A673 (cell line): ENCODE data around the gene ACSL3. TPM values are rescaled to one million over a fixed set of nuclear protein-coding genes. Genes with fewer than 3 reads are reported as not detected.

Experiments used
- BruUV-seq: library from RNA; stranded (reverse); fragments of 400-500 nt; replicated peaks from 2 replicates; lab custom pipeline; 2021; lab: Mats Ljungman, UMichigan
- CTCF ChIA-PET: fragments of 300-600 bp; sonication (Branson Sonifier 250); formaldehyde crosslinking; loops from one replicate; lab custom pipeline; 2022; ENCODE audit warnings: antibody characterized with exemption; lab: Charles Lee
- POLR2A ChIA-PET: fragments of 300-600 bp; sonication (Branson Sonifier 250); formaldehyde crosslinking; loops from one replicate; lab custom pipeline; 2022; ENCODE audit warnings: antibody characterized with exemption; ENCODE audit not compliant: low non-redundant PET; lab: Charles Lee
- DNase-seq: peaks from one replicate; pipeline ENCODE4 v3.0.0-alpha.2; 2015; ENCODE audit warnings: low spot score
- H3K27ac ChIP-seq: fragments of 200-600 bp; sonication (generic); 2 replicates; pipeline ENCODE4 v1.5.1; 2016; ENCODE audit warnings: mixed run types, low read depth, mild to moderate bottlenecking, mixed read lengths, antibody characterized with exemption, low read length; ENCODE audit not compliant: poor library complexity, severe bottlenecking
- H3K27me3 ChIP-seq: fragments of 200-600 bp; sonication (generic); replicated peaks from 2 replicates; pipeline ENCODE4 v1.6.1; 2017; ENCODE audit warnings: mixed run types, low read depth, mild to moderate bottlenecking, mixed read lengths, antibody characterized with exemption, low read length; ENCODE audit not compliant: insufficient read depth, poor library complexity
- H3K36me3 ChIP-seq: fragments of 200-600 bp; sonication (generic); 2 replicates; pipeline ENCODE4 v1.6.1; 2016; ENCODE audit warnings: mixed run types, mild to moderate bottlenecking, mixed read lengths, antibody characterized with exemption, low read length; ENCODE audit not compliant: insufficient read depth, poor library complexity, severe bottlenecking
- H3K4me1 ChIP-seq: fragments of 200-600 bp; sonication (generic); 2 replicates; pipeline ENCODE4 v1.6.1; 2017; ENCODE audit warnings: mixed run types, mild to moderate bottlenecking, mixed read lengths, antibody characterized with exemption, low read length; ENCODE audit not compliant: insufficient read depth, poor library complexity, severe bottlenecking
- H3K4me3 ChIP-seq: fragments of 200-600 bp; sonication (generic); 2 replicates; pipeline ENCODE4 v1.5.1; 2016; ENCODE audit warnings: low read depth, mixed run types, mild to moderate bottlenecking, mixed read lengths, low read length; ENCODE audit not compliant: poor library complexity, severe bottlenecking
- H3K9me3 ChIP-seq: fragments of 200-600 bp; sonication (generic); 2 replicates; pipeline ENCODE4 v1.6.1; 2016; ENCODE audit warnings: mixed run types, low read depth, mild to moderate bottlenecking, mixed read lengths, antibody characterized with exemption, low read length; ENCODE audit not compliant: poor library complexity, severe bottlenecking
- EZH2 ChIP-seq: fragments of 200-600 bp; sonication (generic); IDR thresholded peaks from 2 replicates; pipeline ENCODE4 v1.6.1; 2017; ENCODE audit warnings: borderline replicate concordance, low read depth, mild to moderate bottlenecking, mixed read lengths, antibody characterized with exemption, low read length; ENCODE audit not compliant: poor library complexity, severe bottlenecking
- intact Hi-C: fragments of 100-400 bp; cut with micrococcal nuclease; formaldehyde crosslinking; loops from one replicate; pipeline ENCODE4 v1.10.0; 2022; ENCODE audit not compliant: unreplicated experiment
- total RNA-seq: library from RNA; stranded (reverse); gene quantifications from 2 replicates; pipeline ENCODE4 v1.2.3, GENCODE V29; 2021
- TF ChIP-seq, protein P1 (sequence below): fragments of 300-800, 200-600 bp; sonication (generic); conservative IDR thresholded peaks from 2 replicates; pipeline ENCODE4 v1.5.1; 2017; ENCODE audit warnings: low read depth, mild to moderate bottlenecking, antibody characterized with exemption, low read length, moderate library complexity, mixed read lengths

ACSL3 gene
- total RNA-seq, 1 experiment from 2014 or later = 163 TPM

GRCh38 chr2:222837643-222838056 is 23.2 kb upstream of the ACSL3 start:
- BruUV-seq = no TSS peak
- Histone ChIP-seq H3K27ac (no peak overlapping the region), H3K27me3 (no peaks in the 10 kb centered on the region), H3K9me3 (no peaks in the 10 kb centered on the region), H3K4me3 (no peak overlapping the region), H3K36me3 (no peaks in the 10 kb centered on the region), H3K4me1 (no peaks in the 10 kb centered on the region)
- intact Hi-C loops = no loop called here
- DNase-seq = no peak
- ChIA-PET CTCF (no interaction called here), POLR2A (no interaction called here)
- no peak for TF ChIP-seq EZH2
- TF ChIP-seq, protein P1, sequence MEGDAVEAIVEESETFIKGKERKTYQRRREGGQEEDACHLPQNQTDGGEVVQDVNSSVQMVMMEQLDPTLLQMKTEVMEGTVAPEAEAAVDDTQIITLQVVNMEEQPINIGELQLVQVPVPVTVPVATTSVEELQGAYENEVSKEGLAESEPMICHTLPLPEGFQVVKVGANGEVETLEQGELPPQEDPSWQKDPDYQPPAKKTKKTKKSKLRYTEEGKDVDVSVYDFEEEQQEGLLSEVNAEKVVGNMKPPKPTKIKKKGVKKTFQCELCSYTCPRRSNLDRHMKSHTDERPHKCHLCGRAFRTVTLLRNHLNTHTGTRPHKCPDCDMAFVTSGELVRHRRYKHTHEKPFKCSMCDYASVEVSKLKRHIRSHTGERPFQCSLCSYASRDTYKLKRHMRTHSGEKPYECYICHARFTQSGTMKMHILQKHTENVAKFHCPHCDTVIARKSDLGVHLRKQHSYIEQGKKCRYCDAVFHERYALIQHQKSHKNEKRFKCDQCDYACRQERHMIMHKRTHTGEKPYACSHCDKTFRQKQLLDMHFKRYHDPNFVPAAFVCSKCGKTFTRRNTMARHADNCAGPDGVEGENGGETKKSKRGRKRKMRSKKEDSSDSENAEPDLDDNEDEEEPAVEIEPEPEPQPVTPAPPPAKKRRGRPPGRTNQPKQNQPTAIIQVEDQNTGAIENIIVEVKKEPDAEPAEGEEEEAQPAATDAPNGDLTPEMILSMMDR = no peak

GRCh38 chr2:222840060-222840802 is 20.6 kb upstream of the ACSL3 start:
- Histone ChIP-seq H3K4me3 (no peak overlapping the region), H3K27ac (no peak overlapping the region), H3K4me1 (no peaks in the 10 kb centered on the region), H3K27me3 (no peaks in the 10 kb centered on the region), H3K36me3 (no peaks in the 10 kb centered on the region), H3K9me3 (no peaks in the 10 kb centered on the region)
- no peak for TF ChIP-seq EZH2
- TF ChIP-seq, protein P1 = no peak
- no TSS peak for BruUV-seq
- no peak for DNase-seq
- intact Hi-C loops = no loop called here
- ChIA-PET POLR2A (interaction anchor here (0.7 kb wide), 1 partner anchor 802 kb away, joined by 3 read pairs; no protein-coding TSS in a partner anchor), CTCF (no interaction called here)

GRCh38 chr2:222842491-222843174 is 18.2 kb upstream of the ACSL3 start:
- no peak for DNase-seq
- H3K27me3 ChIP-seq = no peaks in the 10 kb centered on the region
- POLR2A ChIA-PET = no interaction called here

More at GRCh38 chr2:222842491-222843174, 18.2 kb upstream of the ACSL3 start:
- H3K36me3 ChIP-seq = no peaks in the 10 kb centered on the region
- H3K27ac ChIP-seq = no peak overlapping the region
- no TSS peak for BruUV-seq
- intact Hi-C loops = no loop called here
- TF ChIP-seq EZH2 = no peak
- TF ChIP-seq, protein P1 = no peak
- no peak overlapping the region for H3K4me3 ChIP-seq
- CTCF ChIA-PET = no interaction called here
- no peaks in the 10 kb centered on the region for H3K9me3 ChIP-seq
- H3K4me1 ChIP-seq = no peaks in the 10 kb centered on the region
